WI38 (cell line): ENCODE data around the gene SP140L.
"Not testable (repeated sequence)": the region's sequence is repeated elsewhere in the genome, so short reads cannot be mapped to it uniquely, and the experiment has no call there.

ENCODE experiments used
- H3K4me3 ChIP-seq: 2 replicates; pipeline ENCODE4 v1.5.1; 2011; ENCODE audit warnings: low read depth, mild to moderate bottlenecking, control low read depth, low read length
- TF ChIP-seq, protein P1 (sequence below): IDR thresholded peaks from 2 replicates; pipeline ENCODE4 v1.5.1; 2012; ENCODE audit warnings: low read depth, mild to moderate bottlenecking, control low read depth, low read length

The SP140L gene

DNA sequence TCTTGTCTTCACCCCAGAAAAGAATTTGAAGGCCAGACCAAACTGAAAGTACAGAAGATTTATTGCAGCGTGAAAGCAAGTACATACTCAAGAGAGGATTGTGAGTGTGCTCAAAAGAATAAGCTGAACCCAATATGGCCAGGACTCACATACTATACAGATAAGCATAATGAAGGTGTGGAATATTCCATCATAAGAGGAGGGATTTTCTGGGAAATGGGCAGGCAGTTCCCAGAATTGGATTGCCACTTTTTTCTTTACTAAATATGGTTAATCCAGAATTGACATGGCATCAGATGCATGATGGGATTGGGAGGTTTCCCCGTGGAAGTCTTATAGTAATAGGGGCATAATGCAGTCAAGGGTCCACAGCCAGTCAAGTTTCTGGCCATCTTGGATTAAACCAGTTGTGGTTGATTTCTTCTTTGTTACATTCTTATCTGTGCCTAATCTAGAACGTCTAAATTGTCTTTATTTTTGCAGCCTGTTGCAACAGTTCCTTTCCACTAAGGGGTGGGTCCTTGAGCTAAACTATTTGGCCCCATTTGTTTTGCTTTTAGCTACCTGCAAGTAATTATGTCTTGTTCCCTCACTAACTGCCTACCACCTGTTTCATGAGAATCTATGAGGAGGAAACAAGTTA is 9.0 kb downstream of the SP140L start:
- TF ChIP-seq, protein P1, sequence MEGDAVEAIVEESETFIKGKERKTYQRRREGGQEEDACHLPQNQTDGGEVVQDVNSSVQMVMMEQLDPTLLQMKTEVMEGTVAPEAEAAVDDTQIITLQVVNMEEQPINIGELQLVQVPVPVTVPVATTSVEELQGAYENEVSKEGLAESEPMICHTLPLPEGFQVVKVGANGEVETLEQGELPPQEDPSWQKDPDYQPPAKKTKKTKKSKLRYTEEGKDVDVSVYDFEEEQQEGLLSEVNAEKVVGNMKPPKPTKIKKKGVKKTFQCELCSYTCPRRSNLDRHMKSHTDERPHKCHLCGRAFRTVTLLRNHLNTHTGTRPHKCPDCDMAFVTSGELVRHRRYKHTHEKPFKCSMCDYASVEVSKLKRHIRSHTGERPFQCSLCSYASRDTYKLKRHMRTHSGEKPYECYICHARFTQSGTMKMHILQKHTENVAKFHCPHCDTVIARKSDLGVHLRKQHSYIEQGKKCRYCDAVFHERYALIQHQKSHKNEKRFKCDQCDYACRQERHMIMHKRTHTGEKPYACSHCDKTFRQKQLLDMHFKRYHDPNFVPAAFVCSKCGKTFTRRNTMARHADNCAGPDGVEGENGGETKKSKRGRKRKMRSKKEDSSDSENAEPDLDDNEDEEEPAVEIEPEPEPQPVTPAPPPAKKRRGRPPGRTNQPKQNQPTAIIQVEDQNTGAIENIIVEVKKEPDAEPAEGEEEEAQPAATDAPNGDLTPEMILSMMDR, result no peak
- no peak overlapping the region for H3K4me3 ChIP-seq

DNA sequence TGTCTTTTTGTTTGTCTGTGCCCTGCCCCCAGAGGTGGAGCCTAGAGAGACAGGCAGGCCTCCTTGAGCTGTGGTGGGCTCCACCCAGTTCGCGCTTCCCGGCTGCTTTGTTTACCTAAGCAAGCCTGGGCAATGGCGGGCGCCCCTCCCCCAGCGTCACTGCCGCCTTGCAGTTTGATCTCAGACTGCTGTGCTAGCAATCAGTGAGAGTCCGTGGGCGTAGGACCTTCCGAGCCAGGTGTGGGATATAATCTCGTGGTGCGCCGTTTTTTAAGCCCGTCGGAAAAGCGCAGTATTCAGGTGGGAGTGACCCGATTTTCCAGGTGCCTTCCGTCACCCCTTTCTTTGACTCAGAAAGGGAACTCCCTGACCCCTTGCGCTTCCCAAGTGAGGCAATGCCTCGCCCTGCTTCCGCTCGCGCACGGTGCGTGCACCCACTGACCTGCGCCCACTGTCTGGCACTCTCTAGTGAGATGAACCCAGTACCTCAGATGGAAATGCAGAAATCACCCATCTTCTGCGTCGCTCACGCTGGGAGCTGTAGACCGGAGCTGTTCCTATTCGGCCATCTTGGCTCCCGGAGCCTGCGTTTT is 15.0 kb downstream of the SP140L start:
- not testable (repeated sequence) for H3K4me3 ChIP-seq

DNA sequence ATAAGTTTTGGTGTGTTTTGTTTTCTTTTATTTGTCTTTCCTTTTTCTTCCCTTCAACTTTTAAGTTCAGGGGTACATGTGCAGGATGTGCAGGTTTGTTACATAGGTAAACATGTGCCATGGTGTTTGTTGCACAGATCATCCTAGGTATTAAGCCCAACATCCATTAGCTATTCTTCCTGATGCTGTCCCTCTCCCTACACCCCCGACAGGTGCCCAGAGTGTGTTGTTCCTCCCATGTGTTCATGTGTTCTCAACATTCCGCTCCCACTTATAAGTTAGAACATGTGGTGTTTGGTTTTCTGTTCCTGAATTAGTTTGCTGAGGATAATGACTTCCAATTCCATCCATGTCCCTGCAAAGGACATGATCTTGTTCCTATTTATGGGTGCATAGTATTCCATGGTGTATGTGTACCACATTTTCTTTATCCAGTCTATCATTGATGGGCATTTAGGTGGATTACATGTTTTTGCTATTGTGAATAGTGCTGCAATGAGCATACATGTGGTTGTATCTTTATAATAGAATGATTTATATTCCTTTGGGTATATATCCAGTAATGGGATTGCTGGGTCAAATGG is 16.1 kb downstream of the SP140L start:
- not testable (repeated sequence) for H3K4me3 ChIP-seq

DNA sequence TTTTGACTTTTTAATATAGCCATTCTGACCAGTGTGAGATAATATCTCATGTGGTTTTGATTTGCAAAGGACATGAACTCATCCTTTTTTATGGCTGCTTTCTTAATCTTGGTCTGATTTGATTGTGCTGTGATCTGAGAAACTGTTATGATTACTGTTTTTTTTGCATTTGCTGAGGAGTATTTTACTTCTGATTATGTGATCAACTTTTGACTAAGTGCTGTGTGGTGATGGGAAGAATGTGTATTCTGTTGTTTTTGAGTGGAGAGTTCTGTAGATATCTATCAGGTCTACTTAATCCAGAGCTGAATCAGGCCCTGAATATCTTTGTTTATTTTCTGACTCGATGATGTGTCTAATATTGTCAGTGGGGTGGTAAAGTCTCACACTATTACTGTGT is 16.8 kb downstream of the SP140L start:
- TF ChIP-seq, protein P1, result no peak

DNA sequence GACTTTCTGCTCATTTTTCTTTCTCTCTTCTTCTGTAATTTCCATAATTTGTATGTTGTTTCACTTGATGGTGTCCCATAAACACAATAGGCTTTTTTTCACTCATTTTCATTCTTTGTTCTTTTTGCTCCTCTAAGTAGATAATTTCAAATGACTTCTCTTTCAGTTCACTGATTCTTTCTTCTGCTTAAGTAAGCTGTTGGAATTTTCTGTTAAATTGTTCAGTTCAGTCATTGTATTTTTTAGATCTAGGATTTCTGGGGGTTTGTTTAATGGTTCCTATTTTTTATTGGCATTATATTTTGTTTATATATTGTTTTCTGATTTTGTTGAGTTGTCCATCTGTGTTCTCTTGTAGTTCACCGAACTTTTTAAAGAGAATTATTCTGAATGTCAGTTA is 19.5 kb downstream of the SP140L start:
- TF ChIP-seq, protein P1, result no peak
- no peak overlapping the region for H3K4me3 ChIP-seq

More for the DNA sequence above, 16.8 kb downstream of the SP140L start:
- no peak overlapping the region for H3K4me3 ChIP-seq

DNA sequence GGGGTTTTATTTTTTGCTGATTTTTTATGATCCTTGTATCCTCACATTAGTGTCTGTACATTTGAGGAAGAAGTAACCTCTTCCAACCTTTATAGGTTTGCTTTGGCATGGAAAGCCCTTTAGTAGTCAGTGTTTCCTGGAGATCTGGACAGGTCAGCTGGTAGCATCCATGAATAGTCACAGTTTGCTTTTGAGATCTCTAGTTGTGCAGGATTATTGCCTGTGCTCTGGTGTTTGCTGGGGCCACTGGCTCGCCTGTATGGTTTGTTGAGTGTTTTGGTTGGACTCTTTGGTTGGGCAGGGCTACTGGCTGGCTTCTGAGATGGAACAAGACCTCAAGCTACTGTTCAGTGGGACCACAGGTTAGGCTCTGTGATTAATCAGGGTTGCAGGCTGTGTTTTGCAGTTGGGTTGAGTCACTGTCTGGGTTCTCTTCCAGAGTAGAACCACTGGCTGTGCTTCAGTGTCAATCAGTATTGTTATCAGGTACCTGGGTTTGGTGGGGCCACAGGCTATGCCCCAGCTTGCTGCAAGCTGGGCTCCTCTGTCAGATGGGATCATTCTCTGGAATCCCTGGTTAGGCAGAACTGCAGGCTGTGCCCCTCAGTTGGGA is 20.0 kb downstream of the SP140L start:
- no peak overlapping the region for H3K4me3 ChIP-seq
- TF ChIP-seq, protein P1, result no peak

DNA sequence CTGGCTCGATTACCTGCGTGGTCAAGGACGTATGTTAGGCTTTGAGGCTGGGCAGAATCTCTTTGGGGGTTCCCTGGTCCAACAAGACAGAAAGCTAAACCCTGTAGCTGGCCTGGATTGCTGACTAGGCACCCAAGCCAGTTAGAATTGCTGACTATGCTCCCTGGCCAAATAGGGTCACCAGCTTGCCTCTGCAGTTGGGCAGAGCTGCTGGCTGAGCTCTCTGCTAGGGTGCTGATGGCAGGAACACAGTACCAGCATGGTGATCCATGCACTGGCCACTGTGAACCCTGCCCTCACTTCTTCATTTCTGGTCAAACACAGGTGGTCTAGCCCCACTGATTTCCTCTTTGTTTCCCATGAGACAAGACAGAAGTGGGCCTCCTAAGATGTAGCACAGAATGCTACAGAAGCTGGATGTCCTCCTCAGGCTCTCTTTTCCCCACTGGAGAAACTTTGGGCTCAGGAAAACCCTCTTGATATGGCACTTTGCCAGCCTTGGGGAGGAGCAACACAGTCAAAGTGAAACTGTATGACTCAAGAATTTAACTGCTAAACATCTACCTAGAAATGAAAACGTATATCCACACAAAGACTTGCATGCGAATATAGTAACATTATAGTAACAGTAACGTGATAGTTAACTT is 20.8 kb downstream of the SP140L start:
- no peak overlapping the region for H3K4me3 ChIP-seq
- TF ChIP-seq, protein P1, result no peak

DNA sequence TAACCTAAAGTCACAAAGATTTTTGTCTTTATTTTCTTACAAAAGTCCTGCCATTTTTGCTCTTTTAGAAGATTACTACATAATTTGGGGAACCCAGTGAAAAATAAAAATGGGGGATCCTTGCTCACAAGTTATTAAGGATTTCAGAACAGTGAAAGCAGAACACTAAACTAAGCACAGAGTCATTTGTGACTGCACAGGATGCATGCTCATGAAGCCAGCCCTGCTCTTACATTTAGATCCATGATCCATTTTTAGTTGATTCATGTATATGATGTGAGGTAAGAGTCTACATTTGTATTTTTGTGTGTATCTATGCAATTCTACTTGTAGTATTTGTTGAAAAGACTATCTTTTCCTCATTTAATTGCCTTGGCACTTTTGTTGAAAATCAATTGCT is 21.8 kb downstream of the SP140L start:
- TF ChIP-seq, protein P1, result no peak
- H3K4me3 ChIP-seq, result no peak overlapping the region
